ENCODE measurements around the gene RPL41.

DNA sequence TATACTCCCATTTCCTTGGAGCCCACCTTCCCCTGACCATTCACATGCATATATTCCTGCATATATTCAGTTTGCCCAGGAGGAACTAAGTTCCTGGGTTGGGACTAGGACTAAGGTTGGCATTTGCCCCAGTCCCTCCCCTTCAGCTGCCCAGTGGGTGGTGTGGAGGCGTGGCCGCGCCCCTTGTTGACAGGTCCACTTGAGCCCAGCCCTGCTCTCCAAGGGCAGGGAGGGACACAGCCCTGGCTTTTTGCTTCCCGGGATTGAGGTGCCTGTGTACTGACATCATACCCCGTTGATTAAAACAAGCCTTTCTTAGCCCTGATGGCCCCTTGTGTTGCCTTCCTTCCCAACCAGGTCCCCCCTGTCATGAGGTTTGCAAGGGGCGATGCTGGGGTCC is 29.2 kb upstream of the RPL41 start:
- TF ChIP-seq, protein P1, sequence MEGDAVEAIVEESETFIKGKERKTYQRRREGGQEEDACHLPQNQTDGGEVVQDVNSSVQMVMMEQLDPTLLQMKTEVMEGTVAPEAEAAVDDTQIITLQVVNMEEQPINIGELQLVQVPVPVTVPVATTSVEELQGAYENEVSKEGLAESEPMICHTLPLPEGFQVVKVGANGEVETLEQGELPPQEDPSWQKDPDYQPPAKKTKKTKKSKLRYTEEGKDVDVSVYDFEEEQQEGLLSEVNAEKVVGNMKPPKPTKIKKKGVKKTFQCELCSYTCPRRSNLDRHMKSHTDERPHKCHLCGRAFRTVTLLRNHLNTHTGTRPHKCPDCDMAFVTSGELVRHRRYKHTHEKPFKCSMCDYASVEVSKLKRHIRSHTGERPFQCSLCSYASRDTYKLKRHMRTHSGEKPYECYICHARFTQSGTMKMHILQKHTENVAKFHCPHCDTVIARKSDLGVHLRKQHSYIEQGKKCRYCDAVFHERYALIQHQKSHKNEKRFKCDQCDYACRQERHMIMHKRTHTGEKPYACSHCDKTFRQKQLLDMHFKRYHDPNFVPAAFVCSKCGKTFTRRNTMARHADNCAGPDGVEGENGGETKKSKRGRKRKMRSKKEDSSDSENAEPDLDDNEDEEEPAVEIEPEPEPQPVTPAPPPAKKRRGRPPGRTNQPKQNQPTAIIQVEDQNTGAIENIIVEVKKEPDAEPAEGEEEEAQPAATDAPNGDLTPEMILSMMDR (IDR thresholded peaks at IDR 0.05): no peak
- no peak for TF ChIP-seq POLR2A (IDR thresholded peaks at IDR 0.05)

All from right lobe of liver (tissue), 4 donors.